HepG2 (cell line): ENCODE data around the gene C1orf74. TPM values are rescaled to one million over a fixed set of nuclear protein-coding genes. Genes with fewer than 3 reads are reported as not detected.

Source experiments
- ATF2 ChIP-seq: sonication (generic); formaldehyde crosslinking; IDR thresholded peaks from 2 replicates; pipeline ENCODE4 v1.4.0; 2020; ENCODE audit warnings: missing genetic modification reagents
- BRD4 ChIP-seq: sonication (generic); formaldehyde crosslinking; IDR thresholded peaks from 2 replicates; pipeline ENCODE4 v1.4.0; 2020; ENCODE audit warnings: missing genetic modification reagents
- E2F1 ChIP-seq: sonication (generic); formaldehyde crosslinking; IDR thresholded peaks from 2 replicates; pipeline ENCODE4 v1.5.0; 2020; ENCODE audit warnings: missing genetic modification reagents
- EED ChIP-seq: sonication (generic); formaldehyde crosslinking; IDR thresholded peaks from 2 replicates; pipeline ENCODE4 v1.5.0; 2020; ENCODE audit warnings: mild to moderate bottlenecking, missing genetic modification reagents
- ELF1 ChIP-seq: sonication (generic); formaldehyde crosslinking; IDR thresholded peaks from 2 replicates; pipeline ENCODE4 v1.4.0; 2020; ENCODE audit warnings: missing genetic modification reagents
- ESRRA ChIP-seq: sonication (generic); formaldehyde crosslinking; IDR thresholded peaks from 2 replicates; pipeline ENCODE4 v1.5.1; 2020; ENCODE audit warnings: mild to moderate bottlenecking, low read depth, missing genetic modification reagents
- JARID2 ChIP-seq: sonication (generic); formaldehyde crosslinking; IDR thresholded peaks from 2 replicates; pipeline ENCODE4 v1.8.1; 2023; ENCODE audit warnings: missing genetic modification reagents, inconsistent platforms; ENCODE audit not compliant: insufficient replicate concordance
- MIER2 ChIP-seq: IDR thresholded peaks from 2 replicates; pipeline ENCODE4 v1.6.1; 2016; ENCODE audit warnings: missing biosample characterization, missing genetic modification reagents
- NFE2L1 ChIP-seq: sonication (generic); formaldehyde crosslinking; IDR thresholded peaks from 2 replicates; pipeline ENCODE4 v1.4.0; 2020; ENCODE audit warnings: missing genetic modification reagents, mild to moderate bottlenecking, borderline replicate concordance
- SNAPC2 ChIP-seq: sonication (generic); formaldehyde crosslinking; IDR thresholded peaks from 2 replicates; pipeline ENCODE4 v1.8.1; 2022; ENCODE audit warnings: mild to moderate bottlenecking, missing genetic modification reagents
- SOX13 ChIP-seq, 3 experiments: fragments of 450-650 bp in 1 of 3; sonication (generic) in 1 of 3; formaldehyde crosslinking in 1 of 3; IDR thresholded peaks in 2 of 3; conservative IDR thresholded peaks in 1 of 3; 2 replicates each; pipeline versions ENCODE4 v1.5.0 to v1.6.1; 2016 to 2020; ENCODE audit warnings: antibody characterized with exemption in 1 of 3, mild to moderate bottlenecking in 1 of 3, missing compliant biosample characterization in 1 of 3, missing genetic modification reagents in 1 of 3, moderate library complexity in 1 of 3
- TAF15 ChIP-seq: fragments of 200-400 bp; formaldehyde crosslinking; IDR thresholded peaks from one replicate; pipeline ENCODE4 v1.6.1; 2018; ENCODE audit warnings: mild to moderate bottlenecking, low read depth, low read length; ENCODE audit not compliant: poor library complexity, severe bottlenecking
- TERF1 ChIP-seq: sonication (generic); formaldehyde crosslinking; IDR thresholded peaks from 2 replicates; pipeline ENCODE4 v1.8.0; 2022; ENCODE audit warnings: mild to moderate bottlenecking, missing genetic modification reagents, moderate library complexity
- TIGD3 ChIP-seq: sonication (generic); formaldehyde crosslinking; IDR thresholded peaks from 2 replicates; pipeline ENCODE4 v1.5.1; 2020; ENCODE audit warnings: mild to moderate bottlenecking, missing genetic modification reagents, borderline replicate concordance
- WIZ ChIP-seq: sonication (generic); formaldehyde crosslinking; IDR thresholded peaks from 2 replicates; pipeline ENCODE4 v1.5.1; 2020; ENCODE audit warnings: mild to moderate bottlenecking, missing genetic modification reagents
- ZBTB39 ChIP-seq: sonication (generic); formaldehyde crosslinking; IDR thresholded peaks from 2 replicates; pipeline ENCODE4 v1.5.0; 2020; ENCODE audit warnings: missing genetic modification reagents
- ZNF10 ChIP-seq: sonication (generic); formaldehyde crosslinking; IDR thresholded peaks from 2 replicates; pipeline ENCODE4 v1.4.0; 2020; ENCODE audit warnings: mild to moderate bottlenecking, low read depth, missing genetic modification reagents, borderline replicate concordance
- ZNF207 ChIP-seq: fragments of 450-650 bp; IDR thresholded peaks from 2 replicates; pipeline ENCODE4 v1.6.1; 2016; ENCODE audit warnings: antibody characterized with exemption, borderline replicate concordance
- ZNF431 ChIP-seq: sonication (generic); formaldehyde crosslinking; IDR thresholded peaks from 2 replicates; pipeline ENCODE4 v1.9.0; 2022; ENCODE audit warnings: missing genetic modification reagents, low read depth, mild to moderate bottlenecking, borderline replicate concordance
- ZNF652 ChIP-seq: IDR thresholded peaks from 2 replicates; pipeline ENCODE4 v1.6.1; 2016; ENCODE audit warnings: low read depth, borderline replicate concordance
- ZNF878 ChIP-seq: sonication (generic); formaldehyde crosslinking; IDR thresholded peaks from 2 replicates; pipeline ENCODE4 v1.8.1; 2023; ENCODE audit warnings: mild to moderate bottlenecking, missing genetic modification reagents, moderate library complexity
- polyA plus RNA-seq, 8 experiments: library from polyadenylated mRNA; depleted of rRNA in 3 of 8; stranded (reverse) in 7 of 8; unstranded in 1 of 8; fragments of >200 nt; fragmentation: Illumina TruSeq in 4 of 8; extraction: Trizol in 4 of 8; gene quantifications; 2 replicates each; pipeline versions ENCODE4 v1.2.1 to v1.2.3, GENCODE V29; 2011 to 2016; ENCODE audit warnings: low read depth in 4 of 8, missing spikeins in 1 of 8, mixed read lengths in 1 of 8; ENCODE audit not compliant: insufficient read depth in 1 of 8
- total RNA-seq, 5 experiments: library from RNA; depleted of rRNA; stranded (reverse); fragments of >200 nt; fragmentation: Illumina TruSeq; extraction: Trizol; gene quantifications; 2 replicates each; pipeline ENCODE4 v1.2.3, GENCODE V29; 2016; ENCODE audit warnings: low read depth in 1 of 5

The C1orf74 gene
- total and polyA plus RNA-seq, 2 of the 13 experiments (the other 11 are each of a cell fraction or from before 2014, with no cell fraction given): 0.33 to 0.71 TPM

GRCh38 chr1:209784265-209785169, at the start of gene C1orf74 (continued):
- peak; percentile 34; the same call in 1 of the 2 replicates for TF ChIP-seq E2F1 (CRISPR knock-in tag)
- TF ChIP-seq WIZ (CRISPR knock-in tag): peak; percentile 95
- peak; percentile 86 for TF ChIP-seq ELF1 (CRISPR knock-in tag)
- no peak for TF ChIP-seq ZNF207
- TF ChIP-seq BRD4 (CRISPR knock-in tag): 0 out of 2 replicates have a peak, but pooled peaks have one; percentile 21
- TF ChIP-seq TAF15: no peak
- TF ChIP-seq ESRRA (CRISPR knock-in tag): no peak
- no peak for TF ChIP-seq SNAPC2 (CRISPR knock-in tag)
- no peak for TF ChIP-seq TIGD3 (CRISPR knock-in tag)
- no peak for TF ChIP-seq JARID2 (CRISPR knock-in tag)
- TF ChIP-seq ATF2 (CRISPR knock-in tag): peak; percentile 91
- no peak for TF ChIP-seq SOX13 (IDR thresholded peaks at IDR 0.05)
- no peak for TF ChIP-seq SOX13 (CRISPR knock-in tag; conservative IDR thresholded peaks at IDR 0.05 in 1 of 2, IDR thresholded peaks at IDR 0.05 in 1 of 2)
- TF ChIP-seq EED (CRISPR knock-in tag): no peak
- no peak for TF ChIP-seq ZBTB39 (CRISPR knock-in tag)
- TF ChIP-seq MIER2 (CRISPR knock-in tag): no peak
- TF ChIP-seq ZNF652 (CRISPR knock-in tag): no peak
- TF ChIP-seq ZNF431 (CRISPR knock-in tag): 0 out of 2 replicates have a peak, but pooled peaks have one; percentile 47
- no peak for TF ChIP-seq TERF1 (CRISPR knock-in tag)
- TF ChIP-seq ZNF878: no peak
- no peak for TF ChIP-seq ZNF10 (CRISPR knock-in tag)
- 0 out of 2 replicates have a peak, but pooled peaks have one; percentile 47 for TF ChIP-seq NFE2L1
